Stimulated activated CD8-positive, alpha-beta memory T cell treated with anti-CD3 and anti-CD28 coated beads, Interleukin-7, amount 100 ng/mL, for 24 hours (primary cell): ENCODE measurements around the gene CELF2.
"Not testable (repeated sequence)": the region's sequence is repeated elsewhere in the genome, so short reads cannot be mapped to it uniquely, and the experiment has no call there.

Experiments
- DNase-seq: peaks from one replicate; pipeline ENCODE4 v3.0.0-alpha.2; 2020; ENCODE audit warnings: low read depth

Gene CELF2

GRCh38 chr10:11328264-11329061 is 310.8 kb downstream of the CELF2 start:
- no peak for DNase-seq

DNA sequence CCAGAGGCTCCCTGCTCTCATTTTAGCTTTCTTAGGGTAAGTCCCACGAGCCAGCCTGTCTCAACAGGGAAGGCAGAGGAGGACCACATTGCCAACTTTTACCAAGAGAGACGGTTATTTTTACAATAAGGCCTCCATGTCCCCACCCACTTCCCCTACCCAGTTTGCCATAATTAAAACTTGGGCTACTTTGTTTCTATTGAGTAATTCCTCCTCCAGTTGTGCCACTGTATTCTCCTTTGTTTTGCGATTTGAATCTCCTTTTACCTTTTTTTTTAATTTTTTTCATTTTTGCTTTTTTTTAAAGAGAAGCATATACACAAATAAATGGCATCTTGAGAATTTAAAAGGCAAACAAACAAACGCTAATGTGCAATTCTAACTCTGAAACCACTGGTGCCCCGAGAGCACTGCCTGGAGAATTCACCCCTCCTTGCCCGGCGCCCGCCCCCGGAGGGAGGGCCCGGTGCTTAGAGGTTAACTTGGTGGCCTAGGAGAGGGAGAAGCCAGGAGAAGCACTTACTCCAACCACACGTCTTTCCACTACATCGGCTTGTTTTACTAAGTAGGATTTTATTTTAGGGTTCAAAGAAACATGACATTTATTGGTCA is 311.5 kb downstream of the CELF2 start:
- DNase-seq: no peak

- no peak for DNase-seq
These were observed 312.8 kb downstream of the CELF2 start for GRCh38 chr10:11330383-11331045.

GRCh38 chr10:11331046-11331577 is 313.4 kb downstream of the CELF2 start:
- no peak for DNase-seq

- no peak for DNase-seq
These were observed 314.1 kb downstream of the CELF2 start for GRCh38 chr10:11331726-11332125.

GRCh38 chr10:11332846-11333245 is 315.2 kb downstream of the CELF2 start:
- no peak for DNase-seq

GRCh38 chr10:11334436-11334835 is 316.8 kb downstream of the CELF2 start:
- no peak for DNase-seq

- no peak for DNase-seq
These were observed 317.5 kb downstream of the CELF2 start for GRCh38 chr10:11335167-11335652.

- no peak for DNase-seq
These were observed 318.3 kb downstream of the CELF2 start for GRCh38 chr10:11335881-11336430.

- no peak for DNase-seq
These were observed 319.1 kb downstream of the CELF2 start for GRCh38 chr10:11336722-11337162.

- no peak for DNase-seq
These were observed 319.8 kb downstream of the CELF2 start for GRCh38 chr10:11337516-11337915.

- DNase-seq: no peak
These were observed 320.6 kb downstream of the CELF2 start for GRCh38 chr10:11338160-11338844.

GRCh38 chr10:11339013-11339412 is 321.3 kb downstream of the CELF2 start:
- no peak for DNase-seq

DNA sequence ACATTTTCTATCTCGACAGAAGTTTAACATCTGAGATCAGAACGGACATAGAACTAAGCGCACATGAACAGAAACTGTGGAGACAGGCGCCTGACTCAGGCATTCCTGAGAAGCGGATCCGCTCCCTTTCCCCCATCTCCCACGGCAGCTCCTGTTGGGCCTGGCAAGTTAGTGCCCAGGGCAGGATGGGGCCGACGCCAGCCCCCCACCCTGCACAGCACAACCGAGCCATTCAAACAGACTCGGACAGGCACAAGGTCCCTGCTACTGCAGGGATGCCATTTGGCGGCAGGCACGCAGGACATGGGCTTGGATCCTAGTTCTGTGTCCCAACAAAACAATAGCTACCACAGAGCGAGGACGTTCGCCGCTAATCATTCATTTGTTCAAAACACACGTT is 322.0 kb downstream of the CELF2 start:
- DNase-seq: no peak

- no peak for DNase-seq
These were observed 323.8 kb downstream of the CELF2 start for GRCh38 chr10:11341283-11341960.

GRCh38 chr10:11344081-11344480 is 326.4 kb downstream of the CELF2 start:
- DNase-seq: no peak

GRCh38 chr10:11344550-11344949 is 326.9 kb downstream of the CELF2 start:
- DNase-seq: no peak

- no peak for DNase-seq
These were observed 327.8 kb downstream of the CELF2 start for GRCh38 chr10:11345224-11346054.

DNA sequence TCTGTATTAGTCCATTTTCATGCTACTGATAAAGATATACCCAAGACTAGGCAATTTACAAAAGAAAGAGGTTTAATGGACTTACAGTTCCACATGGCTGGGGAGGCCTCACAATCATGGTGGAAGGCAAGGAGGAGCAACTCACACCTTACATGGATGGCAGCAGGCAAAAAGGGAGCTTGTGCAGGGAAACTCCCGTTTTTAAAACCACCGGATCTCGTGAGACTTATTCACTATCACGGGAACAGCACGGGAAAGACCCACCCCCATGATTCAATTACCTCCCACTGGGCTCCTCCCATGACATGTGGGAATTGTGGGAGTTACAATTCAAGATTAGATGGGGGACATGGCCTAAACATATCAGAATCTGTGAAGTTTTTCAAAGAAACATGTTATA is 329.9 kb downstream of the CELF2 start:
- DNase-seq: not testable (repeated sequence)

DNA sequence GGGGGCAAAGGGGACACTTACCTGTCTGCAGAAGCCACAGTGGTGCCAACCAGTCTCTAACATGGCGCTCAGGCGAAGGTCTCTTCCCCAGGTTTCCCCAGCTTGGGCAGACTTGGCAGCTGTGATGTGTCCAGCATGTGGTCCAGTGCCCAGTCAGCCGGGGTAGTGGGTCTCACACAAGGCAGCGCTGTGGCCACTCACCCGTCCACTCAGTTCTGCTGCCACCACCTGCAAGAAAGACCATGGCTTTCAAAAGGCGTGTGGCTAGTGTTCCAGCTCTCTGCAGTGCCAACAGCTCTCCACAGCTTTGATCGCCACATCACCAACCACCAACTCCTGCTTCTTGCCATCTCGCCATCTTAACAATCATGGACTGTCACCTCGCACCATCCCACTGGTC is 334.1 kb downstream of the CELF2 start:
- no peak for DNase-seq
